ENCODE data around the gene FARSB. TPM values are rescaled to one million over a fixed set of nuclear protein-coding genes. Genes with fewer than 3 reads are reported as not detected.

The FARSB gene
- polyA plus RNA-seq, 3 donors = 5.8 to 10.9 (median 8.4) TPM

GRCh38 chr2:222615320-222615719, 40.6 kb downstream of the FARSB start:
- Mint-ChIP-seq H3K4me3 (no peak overlapping the region), H3K27me3 (ENCODE audit: low read depth in 3 of 3) (no peaks in the 10 kb centered on the region), H3K36me3 (peaks cover 40 to 49% of the 10 kb centered on the region in 2 donors), H3K4me1 (peaks cover 16% of the 10 kb centered on the region), H3K27ac (peak overlapping the region in 4 of 7 donors; percentile 12 to 59 (median 39)), H3K9me3 (peaks cover 0 to 2% (median 0%) of the 10 kb centered on the region in 7 donors)
- H3K36me3 ChIP-seq (replicated peaks in 1 of 2; ENCODE audit: control insufficient read depth in 1 of 2, insufficient read depth in 2 of 2, low read length in 2 of 2) = peaks cover 31 to 57% of the 10 kb centered on the region in 2 donors
- no peak for DNase-seq
- peaks cover 9 to 17% of the 10 kb centered on the region in 2 donors for H3K4me1 ChIP-seq (ENCODE audit: control insufficient read depth in 1 of 2, insufficient read depth in 2 of 2, low read length in 2 of 2)
- H3K27me3 ChIP-seq (ENCODE audit: control insufficient read depth in 2 of 2, insufficient read depth in 2 of 2, low read length in 2 of 2) = no peaks in the 10 kb centered on the region
- no peak overlapping the region for H3K27ac ChIP-seq (ENCODE audit: low read depth in 1 of 2, low read length in 2 of 2)
- no peak for TF ChIP-seq CTCF (IDR thresholded peaks at IDR 0.05)
- H3K9me3 ChIP-seq (replicated peaks in 1 of 2; ENCODE audit: control insufficient read depth in 1 of 2, insufficient read depth in 1 of 2, low read length in 2 of 2) = no peaks in the 10 kb centered on the region
- intact Hi-C loops (cut with micrococcal nuclease) = no loop called here
- H4K20me1 ChIP-seq (ENCODE audit: insufficient read depth, low read length) = no peaks in the 10 kb centered on the region
- no peak overlapping the region for H3K4me2 ChIP-seq (replicated peaks; ENCODE audit: extremely low read depth, low read length, poor library complexity, severe bottlenecking)
- 90% methylated on average over 2 of the region's 2 CpGs for WGBS (ENCODE audit: insufficient coverage)
- H3K79me2 ChIP-seq (ENCODE audit: insufficient read depth, low read length) = no peaks in the 10 kb centered on the region
- H3K4me3 ChIP-seq (replicated peaks in 1 of 3; ENCODE audit: low read depth in 2 of 3, low read length in 3 of 3) = no peak overlapping the region
- H3K9ac ChIP-seq (ENCODE audit: insufficient read depth, low read length, poor library complexity, severe bottlenecking) = no peak overlapping the region
- no peak overlapping the region for H2AFZ ChIP-seq (ENCODE audit: insufficient read depth, low read depth, low read length, poor library complexity, severe bottlenecking)

DNA sequence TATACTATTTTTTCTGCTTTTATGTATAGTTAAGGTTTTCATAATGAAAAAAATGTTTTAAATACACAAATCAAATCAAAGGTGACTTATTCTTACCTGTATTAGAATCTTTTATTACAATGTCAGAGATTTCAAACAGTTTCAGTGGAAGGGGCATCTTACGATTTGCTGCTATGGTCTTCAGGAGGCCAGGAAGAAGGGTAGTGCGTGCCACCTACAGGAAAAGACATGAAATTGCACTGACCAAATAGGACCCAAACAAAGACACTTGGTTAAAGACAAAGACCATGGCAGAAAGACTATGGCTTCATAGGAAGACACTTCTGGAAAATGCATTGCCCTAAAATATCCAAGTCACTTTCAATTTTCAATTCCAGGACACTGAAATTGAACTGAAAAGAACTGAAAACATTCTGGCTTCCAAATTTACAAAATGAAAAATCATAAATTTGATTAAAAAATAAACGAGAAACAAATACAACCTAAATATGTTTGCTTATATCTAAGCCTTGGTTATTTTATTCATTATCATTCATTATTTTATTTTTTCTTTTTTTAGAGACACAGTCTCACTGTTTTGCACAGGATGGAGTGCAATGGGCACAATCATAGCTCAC, 42.1 kb downstream of the FARSB start:
- no peak overlapping the region for H3K27ac Mint-ChIP-seq
- no peaks in the 10 kb centered on the region for H3K27me3 ChIP-seq (ENCODE audit: control insufficient read depth in 2 of 2, insufficient read depth in 2 of 2, low read length in 2 of 2)
- H4K20me1 ChIP-seq (ENCODE audit: insufficient read depth, low read length) = no peaks in the 10 kb centered on the region
- intact Hi-C loops (cut with micrococcal nuclease) = no loop called here
- H3K9me3 Mint-ChIP-seq = peaks cover 0 to 2% (median 0%) of the 10 kb centered on the region in 7 donors
- no peak overlapping the region for H3K4me3 ChIP-seq (replicated peaks in 1 of 3; ENCODE audit: low read depth in 2 of 3, low read length in 3 of 3)
- H3K4me1 Mint-ChIP-seq = peaks cover 11% of the 10 kb centered on the region
- 0% methylated on average over 1 of the region's 3 CpGs for WGBS (ENCODE audit: insufficient coverage)
- no peak overlapping the region for H3K4me2 ChIP-seq (replicated peaks; ENCODE audit: extremely low read depth, low read length, poor library complexity, severe bottlenecking)
- peaks cover 31 to 65% of the 10 kb centered on the region in 2 donors for H3K36me3 ChIP-seq (replicated peaks in 1 of 2; ENCODE audit: control insufficient read depth in 1 of 2, insufficient read depth in 2 of 2, low read length in 2 of 2)
- H3K27me3 Mint-ChIP-seq (ENCODE audit: low read depth in 3 of 3) = no peaks in the 10 kb centered on the region
- TF ChIP-seq CTCF (IDR thresholded peaks at IDR 0.05) = peak; percentile 84
- no peak overlapping the region for H3K9ac ChIP-seq (ENCODE audit: insufficient read depth, low read length, poor library complexity, severe bottlenecking)
- no peak overlapping the region for H3K4me3 Mint-ChIP-seq
- no peaks in the 10 kb centered on the region for H3K9me3 ChIP-seq (replicated peaks in 1 of 2; ENCODE audit: control insufficient read depth in 1 of 2, insufficient read depth in 1 of 2, low read length in 2 of 2)
- peak; percentile 21 to 37 (median 24) for DNase-seq
- H3K36me3 Mint-ChIP-seq = peaks cover 40 to 41% of the 10 kb centered on the region in 2 donors
- no peak overlapping the region for H3K27ac ChIP-seq (ENCODE audit: low read depth in 1 of 2, low read length in 2 of 2)
- H3K4me1 ChIP-seq (ENCODE audit: control insufficient read depth in 1 of 2, insufficient read depth in 2 of 2, low read length in 2 of 2) = peaks cover 4 to 11% of the 10 kb centered on the region in 2 donors
- H3K79me2 ChIP-seq (ENCODE audit: insufficient read depth, low read length) = no peaks in the 10 kb centered on the region
- H2AFZ ChIP-seq (ENCODE audit: insufficient read depth, low read depth, low read length, poor library complexity, severe bottlenecking) = no peak overlapping the region

All from CD14-positive monocyte (primary cell).